Astrocyte of the spinal cord (primary cell): ENCODE results near the gene ZNF701.
"Not testable (repeated sequence)": the region's sequence is repeated elsewhere in the genome, so short reads cannot be mapped to it uniquely, and the experiment has no call there.

Source experiments
- DNase-seq: peaks from one replicate; pipeline ENCODE4 v3.0.0; 2011; ENCODE audit warnings: low read depth, low spot score
- H3K4me3 ChIP-seq: 2 replicates; pipeline ENCODE4 v1.5.1; 2011; ENCODE audit warnings: low read depth, mild to moderate bottlenecking, low read length, moderate library complexity
- CTCF ChIP-seq: IDR thresholded peaks from 2 replicates; pipeline ENCODE4 v1.5.1; 2012; ENCODE audit warnings: low read depth, mild to moderate bottlenecking, low read length, inconsistent platforms
- in situ Hi-C: cut with HindIII; loops from 2 replicates; pipeline ENCODE4 v1.10.0; 2017; ENCODE audit warnings: low sequenced_read_pairs

Gene ZNF701

GRCh38 chr19:52554216-52554971 lies 15.7 kb upstream of the ZNF701 start:
- DNase-seq, result no peak
- no peak for TF ChIP-seq CTCF
- in situ Hi-C loops, result no loop called here
- H3K4me3 ChIP-seq, result no peak overlapping the region

- in situ Hi-C loops, result no loop called here
- no peak for TF ChIP-seq CTCF
- H3K4me3 ChIP-seq, result no peak overlapping the region
- DNase-seq, result no peak
These were observed 12.7 kb upstream of the ZNF701 start for GRCh38 chr19:52557231-52557995.

GRCh38 chr19:52558732-52559445 lies 11.2 kb upstream of the ZNF701 start:
- H3K4me3 ChIP-seq, in situ Hi-C loops, DNase-seq: not testable (repeated sequence)

- in situ Hi-C loops, DNase-seq: not testable (repeated sequence)
These were observed 8.5 kb upstream of the ZNF701 start for GRCh38 chr19:52561611-52562010.

GRCh38 chr19:52566121-52566520 lies 4.0 kb upstream of the ZNF701 start:
- no peak for DNase-seq
- no peak for TF ChIP-seq CTCF
- no peak overlapping the region for H3K4me3 ChIP-seq
- in situ Hi-C loops, result no loop called here

More at GRCh38 chr19:52561611-52562010, 8.5 kb upstream of the ZNF701 start:
- H3K4me3 ChIP-seq, result not testable (repeated sequence)

GRCh38 chr19:52566588-52566987 lies 3.5 kb upstream of the ZNF701 start:
- in situ Hi-C loops, result no loop called here
- TF ChIP-seq CTCF, result no peak
- no peak overlapping the region for H3K4me3 ChIP-seq
- peak; percentile 9 for DNase-seq

- in situ Hi-C loops, result no loop called here
- DNase-seq, result no peak
- H3K4me3 ChIP-seq, result no peak overlapping the region
- TF ChIP-seq CTCF, result no peak
These were observed 2.2 kb upstream of the ZNF701 start for GRCh38 chr19:52567921-52568320.

- H3K4me3 ChIP-seq, result peak overlapping the region; percentile 96
- DNase-seq, in situ Hi-C loops: not testable (repeated sequence)
These were observed 468 bp upstream of the ZNF701 start for GRCh38 chr19:52569638-52569999.
